HG02943 (cell line): ENCODE data around the gene NDUFB11.

Source experiments
- ATAC-seq: cut with Tn5 transposase; IDR thresholded peaks from one replicate; pipeline ENCODE4 v1.9.1; 2021; ENCODE audit warnings: mild to moderate bottlenecking, low read depth, moderate library complexity; ENCODE audit not compliant: unreplicated experiment

The NDUFB11 gene

GRCh38 chrX:47175588-47175980 is 31.1 kb upstream of the NDUFB11 start:
- ATAC-seq: no peak

GRCh38 chrX:47174846-47175587 is 30.5 kb upstream of the NDUFB11 start:
- no peak for ATAC-seq

GRCh38 chrX:47174376-47174775 is 29.9 kb upstream of the NDUFB11 start:
- ATAC-seq: no peak

- ATAC-seq: no peak
Observed at GRCh38 chrX:47172971-47173792, 28.7 kb upstream of the NDUFB11 start.

GRCh38 chrX:47172549-47172948 is 28.0 kb upstream of the NDUFB11 start:
- ATAC-seq: no peak

- ATAC-seq: no peak
Observed at GRCh38 chrX:47171996-47172395, 27.5 kb upstream of the NDUFB11 start.

- ATAC-seq: no peak
Observed at GRCh38 chrX:47170861-47171692, 26.6 kb upstream of the NDUFB11 start.

GRCh38 chrX:47169726-47170515 is 25.4 kb upstream of the NDUFB11 start:
- ATAC-seq: no peak

GRCh38 chrX:47169273-47169672 is 24.8 kb upstream of the NDUFB11 start:
- ATAC-seq: no peak

GRCh38 chrX:47168495-47169073 is 24.1 kb upstream of the NDUFB11 start:
- ATAC-seq: no peak

GRCh38 chrX:47166126-47166525 is 21.6 kb upstream of the NDUFB11 start:
- ATAC-seq: no peak

GRCh38 chrX:47164420-47164819 is 19.9 kb upstream of the NDUFB11 start:
- ATAC-seq: no peak

- ATAC-seq: no peak
Observed at GRCh38 chrX:47162927-47163583, 18.6 kb upstream of the NDUFB11 start.

- no peak for ATAC-seq
Observed at GRCh38 chrX:47160781-47161180, 16.3 kb upstream of the NDUFB11 start.

GRCh38 chrX:47158781-47159180 is 14.3 kb upstream of the NDUFB11 start:
- ATAC-seq: no peak

- no peak for ATAC-seq
Observed at GRCh38 chrX:47158131-47158530, 13.6 kb upstream of the NDUFB11 start.

- ATAC-seq: no peak
Observed at GRCh38 chrX:47156611-47157520, 12.4 kb upstream of the NDUFB11 start.

GRCh38 chrX:47151435-47151834 is 6.9 kb upstream of the NDUFB11 start:
- no peak for ATAC-seq
